Globus pallidus (tissue), 1 donor: ENCODE measurements around the gene STRIP1.

Experiments
- DNase-seq: peaks from one replicate; pipeline ENCODE4 v3.0.0-alpha.2; 2015; ENCODE audit warnings: low spot score

Gene STRIP1

GRCh38 chr1:110091791-110092190 is 57.4 kb downstream of the STRIP1 start:
- DNase-seq, result no peak

GRCh38 chr1:110092991-110093390 is 58.6 kb downstream of the STRIP1 start:
- no peak for DNase-seq

GRCh38 chr1:110094931-110095654 is 60.7 kb downstream of the STRIP1 start:
- DNase-seq, result no peak

- DNase-seq, result no peak
Observed at GRCh38 chr1:110097507-110098221, 63.2 kb downstream of the STRIP1 start.

GRCh38 chr1:110098222-110099026 is 64.0 kb downstream of the STRIP1 start:
- no peak for DNase-seq

- DNase-seq, result no peak
Observed at GRCh38 chr1:110100335-110100734, 65.9 kb downstream of the STRIP1 start.

GRCh38 chr1:110102081-110102480 is 67.7 kb downstream of the STRIP1 start:
- DNase-seq, result no peak
